ENCODE results near the gene ZNF500. TPM values are rescaled to one million over a fixed set of nuclear protein-coding genes. Genes with fewer than 3 reads are reported as not detected.

ZNF500 gene
- total RNA-seq, 1 experiment from 2014 or later, result 10.4 TPM

DNA sequence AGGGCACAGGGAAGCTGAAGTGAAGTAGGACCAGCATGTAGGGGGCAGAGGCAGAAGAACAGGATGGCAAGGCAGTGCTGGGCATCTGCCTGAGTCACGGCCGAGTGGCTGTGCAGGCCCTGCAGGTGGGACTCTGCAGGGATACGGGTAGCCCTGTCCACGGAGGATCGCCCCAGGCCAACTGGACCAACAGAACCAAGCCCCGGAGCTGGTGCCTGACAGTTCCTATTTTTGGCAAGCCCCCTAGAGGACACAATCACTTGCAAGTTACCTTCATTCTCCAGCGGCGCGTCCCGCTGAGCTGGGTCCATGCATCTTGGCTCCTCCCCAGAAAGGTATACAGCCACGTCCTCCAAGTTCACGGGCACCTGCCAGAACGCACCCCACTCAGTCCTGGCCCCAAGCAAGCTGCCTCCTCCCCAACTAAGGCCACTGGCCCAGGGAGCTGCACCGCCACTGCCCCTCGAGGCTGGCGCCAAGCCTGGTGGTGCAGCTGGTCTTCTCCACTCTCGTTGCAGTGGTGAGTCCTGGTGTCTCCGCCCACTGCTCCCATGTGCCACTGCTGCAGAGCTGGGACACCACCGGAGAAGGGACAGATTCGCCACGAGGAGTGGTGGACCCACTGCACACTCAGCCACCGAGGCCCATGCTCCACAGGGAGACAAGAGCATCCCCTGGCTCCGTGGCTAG, 6.6 kb downstream of the ZNF500 start:
- Histone ChIP-seq H3K27me3 (ENCODE audit: low read length) (no peaks in the 10 kb centered on the region), H3K4me2 (ENCODE audit: low read length) (no peak overlapping the region), H3F3A (ENCODE audit: low read length, unreplicated experiment) (no peaks in the 10 kb centered on the region), H3K27ac (ENCODE audit: low read length) (no peak overlapping the region), H3K9me2 (replicated peaks; ENCODE audit: low read length) (no peaks in the 10 kb centered on the region), H3K79me2 (ENCODE audit: low read length) (peaks cover 4% of the 10 kb centered on the region; the same call in 1 of the 2 replicates), H4K20me1 (ENCODE audit: low read length) (no peaks in the 10 kb centered on the region), H3K4me3 (ENCODE audit: low read length) (no peak overlapping the region), H3K4me1 (ENCODE audit: insufficient read depth, low read length) (no peaks in the 10 kb centered on the region), H3K9me3 (ENCODE audit: low read length) (no peaks in the 10 kb centered on the region), H3K9ac (ENCODE audit: low read length) (no peak overlapping the region), H2AFZ (ENCODE audit: low read length) (no peak overlapping the region), H3K36me3 (ENCODE audit: low read depth, low read length) (peaks cover 13% of the 10 kb centered on the region)
- DNase-seq, result no peak
- no TSS peak for BruUV-seq (replicated peaks)
- ChIA-PET CTCF (no interaction called here), POLR2A (ENCODE audit: unreplicated experiment) (no interaction called here)
- intact Hi-C loops (cut with micrococcal nuclease), result no loop called here
- TF ChIP-seq EZH2 (IDR thresholded peaks at IDR 0.05; ENCODE audit: low read length, unreplicated experiment) (no peak), EZH2phosphoT487 (IDR thresholded peaks at IDR 0.05; ENCODE audit: borderline replicate concordance, low read length) (no peak)
- TF ChIP-seq, protein P1, sequence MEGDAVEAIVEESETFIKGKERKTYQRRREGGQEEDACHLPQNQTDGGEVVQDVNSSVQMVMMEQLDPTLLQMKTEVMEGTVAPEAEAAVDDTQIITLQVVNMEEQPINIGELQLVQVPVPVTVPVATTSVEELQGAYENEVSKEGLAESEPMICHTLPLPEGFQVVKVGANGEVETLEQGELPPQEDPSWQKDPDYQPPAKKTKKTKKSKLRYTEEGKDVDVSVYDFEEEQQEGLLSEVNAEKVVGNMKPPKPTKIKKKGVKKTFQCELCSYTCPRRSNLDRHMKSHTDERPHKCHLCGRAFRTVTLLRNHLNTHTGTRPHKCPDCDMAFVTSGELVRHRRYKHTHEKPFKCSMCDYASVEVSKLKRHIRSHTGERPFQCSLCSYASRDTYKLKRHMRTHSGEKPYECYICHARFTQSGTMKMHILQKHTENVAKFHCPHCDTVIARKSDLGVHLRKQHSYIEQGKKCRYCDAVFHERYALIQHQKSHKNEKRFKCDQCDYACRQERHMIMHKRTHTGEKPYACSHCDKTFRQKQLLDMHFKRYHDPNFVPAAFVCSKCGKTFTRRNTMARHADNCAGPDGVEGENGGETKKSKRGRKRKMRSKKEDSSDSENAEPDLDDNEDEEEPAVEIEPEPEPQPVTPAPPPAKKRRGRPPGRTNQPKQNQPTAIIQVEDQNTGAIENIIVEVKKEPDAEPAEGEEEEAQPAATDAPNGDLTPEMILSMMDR (conservative IDR thresholded peaks at IDR 0.05; ENCODE audit: low read depth, low read length), result no peak
- no peak for ATAC-seq

DNA sequence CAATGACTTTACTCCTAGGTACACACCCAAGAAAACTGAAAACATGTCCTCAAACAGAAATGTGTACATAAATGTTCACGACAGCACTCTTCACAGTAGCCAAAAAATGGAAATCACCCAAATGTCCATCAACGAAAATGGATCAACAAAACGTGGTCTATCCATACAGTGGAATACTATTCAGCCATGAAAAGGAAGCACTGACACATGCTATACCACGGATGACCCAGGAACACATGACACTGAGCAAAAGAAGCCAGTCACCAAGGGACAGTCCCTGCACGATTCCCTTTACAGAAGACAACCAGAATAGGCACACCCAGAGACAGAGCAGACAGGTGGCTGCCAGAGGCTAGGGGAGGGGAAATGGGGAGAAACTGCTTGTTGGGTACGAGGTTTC, 11.3 kb downstream of the ZNF500 start:
- Histone ChIP-seq H3K4me3 (ENCODE audit: low read length) (no peak overlapping the region), H3K27me3 (ENCODE audit: low read length) (no peaks in the 10 kb centered on the region), H3F3A (ENCODE audit: low read length, unreplicated experiment) (no peaks in the 10 kb centered on the region), H3K9ac (ENCODE audit: low read length) (no peak overlapping the region), H3K4me2 (ENCODE audit: low read length) (no peak overlapping the region), H3K9me2 (replicated peaks; ENCODE audit: low read length) (no peaks in the 10 kb centered on the region), H3K4me1 (ENCODE audit: insufficient read depth, low read length) (no peaks in the 10 kb centered on the region), H3K79me2 (ENCODE audit: low read length) (no peaks in the 10 kb centered on the region), H2AFZ (ENCODE audit: low read length) (no peak overlapping the region), H3K27ac (ENCODE audit: low read length) (no peak overlapping the region), H3K9me3 (ENCODE audit: low read length) (no peaks in the 10 kb centered on the region), H3K36me3 (ENCODE audit: low read depth, low read length) (peaks cover 13% of the 10 kb centered on the region), H4K20me1 (ENCODE audit: low read length) (no peaks in the 10 kb centered on the region)
- ChIA-PET CTCF (no interaction called here), POLR2A (ENCODE audit: unreplicated experiment) (no interaction called here)
- intact Hi-C loops (cut with micrococcal nuclease), result no loop called here
- no TSS peak for BruUV-seq (replicated peaks)
- TF ChIP-seq EZH2phosphoT487 (IDR thresholded peaks at IDR 0.05; ENCODE audit: borderline replicate concordance, low read length) (no peak), EZH2 (IDR thresholded peaks at IDR 0.05; ENCODE audit: low read length, unreplicated experiment) (no peak)
- TF ChIP-seq, protein P1 (conservative IDR thresholded peaks at IDR 0.05; ENCODE audit: low read depth, low read length), result no peak
- ATAC-seq (no peak), DNase-seq (no peak)

DNA sequence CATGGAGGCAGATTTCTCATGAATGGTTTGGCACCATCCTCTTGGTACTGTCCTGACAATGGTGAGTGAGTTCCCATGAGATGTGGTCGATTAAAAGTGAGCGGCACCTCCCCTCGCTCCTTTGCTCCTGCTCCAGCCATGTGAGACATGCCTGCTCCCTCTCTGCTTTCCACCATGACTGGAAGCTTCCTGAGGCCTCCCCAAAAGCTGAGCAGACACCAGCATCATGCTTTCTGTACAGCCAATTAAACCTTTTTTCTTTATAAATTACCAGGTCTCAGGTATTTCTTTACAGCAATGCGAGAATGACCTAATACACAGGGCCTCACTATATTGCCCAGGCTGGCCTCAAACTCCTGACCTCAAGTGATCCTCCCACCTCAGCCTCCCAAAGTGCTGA, 12.1 kb downstream of the ZNF500 start:
- ATAC-seq, result no peak
- no peaks in the 10 kb centered on the region for H3K79me2 ChIP-seq (ENCODE audit: low read length)
- no peaks in the 10 kb centered on the region for H3K4me1 ChIP-seq (ENCODE audit: insufficient read depth, low read length)
- H3K9me2 ChIP-seq (replicated peaks; ENCODE audit: low read length), result no peaks in the 10 kb centered on the region
- H3K36me3 ChIP-seq (ENCODE audit: low read depth, low read length), result peaks cover 13% of the 10 kb centered on the region
- no peaks in the 10 kb centered on the region for H3K27me3 ChIP-seq (ENCODE audit: low read length)
- H3K9me3 ChIP-seq (ENCODE audit: low read length), result no peaks in the 10 kb centered on the region
- H4K20me1 ChIP-seq (ENCODE audit: low read length), result no peaks in the 10 kb centered on the region
- H3K4me3 ChIP-seq (ENCODE audit: low read length), result no peak overlapping the region
- ChIA-PET CTCF (no interaction called here), POLR2A (ENCODE audit: unreplicated experiment) (no interaction called here)
- no peak overlapping the region for H3K4me2 ChIP-seq (ENCODE audit: low read length)
- H3F3A ChIP-seq (ENCODE audit: low read length, unreplicated experiment), result no peaks in the 10 kb centered on the region
- BruUV-seq (replicated peaks), result no TSS peak
- no peak for DNase-seq
- intact Hi-C loops (cut with micrococcal nuclease), result no loop called here
- TF ChIP-seq, protein P1 (conservative IDR thresholded peaks at IDR 0.05; ENCODE audit: low read depth, low read length), result no peak
- TF ChIP-seq EZH2phosphoT487 (IDR thresholded peaks at IDR 0.05; ENCODE audit: borderline replicate concordance, low read length) (no peak), EZH2 (IDR thresholded peaks at IDR 0.05; ENCODE audit: low read length, unreplicated experiment) (no peak)
- H3K9ac ChIP-seq (ENCODE audit: low read length), result no peak overlapping the region
- H3K27ac ChIP-seq (ENCODE audit: low read length), result no peak overlapping the region
- no peak overlapping the region for H2AFZ ChIP-seq (ENCODE audit: low read length)
